ENCODE measurements around the gene AKNAD1.

Gene AKNAD1

GRCh38 chr1:108828074-108828961, 28.6 kb downstream of the AKNAD1 start:
- H3K9me3 ChIP-seq (ENCODE audit: control insufficient read depth, insufficient read depth, low read depth, low read length), result no peaks in the 10 kb centered on the region
- CTCF ChIA-PET, result interaction anchor here (0.6 to 10.7 kb wide), 39 partner anchors 9 to 1062 kb away, joined by 3 to 199 read pairs (median 5); partner anchors contain the start of genes AKNAD1, EEIG2 and PRPF38B
- POLR2A ChIA-PET, result interaction anchor here (0.7 kb wide), 1 partner anchor 272 kb away, joined by 3 read pairs; no protein-coding TSS in a partner anchor
- no peaks in the 10 kb centered on the region for H3K4me1 ChIP-seq (ENCODE audit: control insufficient read depth, insufficient read depth, low read length)
- TF ChIP-seq ZSCAN16 (tag by site-specific recombination; IDR thresholded peaks at IDR 0.05) (0 out of 2 replicates have a peak, but pooled peaks have one; percentile 20), ZSCAN30 (tag by site-specific recombination; IDR thresholded peaks at IDR 0.05) (peak; percentile 28; the same call in 1 of the 2 replicates), HIC1 (tag by site-specific recombination; IDR thresholded peaks at IDR 0.05) (no peak), ZNF26 (tag by site-specific recombination; IDR thresholded peaks at IDR 0.05) (no peak), SCRT1 (tag by site-specific recombination; IDR thresholded peaks at IDR 0.05; ENCODE audit: borderline replicate concordance) (peak; percentile 48; the same call in 1 of the 2 replicates), ZNF501 (tag by site-specific recombination; IDR thresholded peaks at IDR 0.05) (0 out of 2 replicates have a peak, but pooled peaks have one; percentile 22), ZNF2 (tag by site-specific recombination; IDR thresholded peaks at IDR 0.05) (peak; percentile 68), ZNF335 (tag by site-specific recombination; conservative IDR thresholded peaks at IDR 0.05) (0 out of 2 replicates have a peak, but pooled peaks have one; percentile 32), ZNF174 (tag by site-specific recombination; IDR thresholded peaks at IDR 0.05) (no peak), ZNF692 (tag by site-specific recombination; IDR thresholded peaks at IDR 0.05) (0 out of 2 replicates have a peak, but pooled peaks have one; percentile 31), ZBTB7A (tag by site-specific recombination; IDR thresholded peaks at IDR 0.05; ENCODE audit: low read depth) (0 out of 2 replicates have a peak, but pooled peaks have one; percentile 22), ZNF513 (tag by site-specific recombination; IDR thresholded peaks at IDR 0.05) (peak; percentile 51; the same call in 1 of the 2 replicates), GLIS2 (tag by site-specific recombination; IDR thresholded peaks at IDR 0.05) (0 out of 2 replicates have a peak, but pooled peaks have one; percentile 24), SCRT2 (tag by site-specific recombination; IDR thresholded peaks at IDR 0.05) (peak; percentile 29; the same call in 1 of the 2 replicates), ZNF654 (tag by site-specific recombination; IDR thresholded peaks at IDR 0.05; ENCODE audit: low read depth) (peak; percentile 58), ZNF660 (tag by site-specific recombination; IDR thresholded peaks at IDR 0.05) (peak; percentile 41; the same call in 1 of the 2 replicates), ZFP37 (tag by site-specific recombination; IDR thresholded peaks at IDR 0.05) (0 out of 2 replicates have a peak, but pooled peaks have one; percentile 27), ZNF544 (tag by site-specific recombination; IDR thresholded peaks at IDR 0.05) (no peak), IKZF3 (tag by site-specific recombination; IDR thresholded peaks at IDR 0.05) (peak; percentile 81), ZNF600 (tag by site-specific recombination; IDR thresholded peaks at IDR 0.05) (peak; percentile 57; the same call in 1 of the 2 replicates), ZNF324 (tag by site-specific recombination; IDR thresholded peaks at IDR 0.05) (peak; percentile 45; the same call in 1 of the 2 replicates), CTCF (tag by site-specific recombination; IDR thresholded peaks at IDR 0.05) (peak; percentile 71), ZNF391 (tag by site-specific recombination; IDR thresholded peaks at IDR 0.05; ENCODE audit: borderline replicate concordance, low read depth) (no peak), SP7 (tag by site-specific recombination; IDR thresholded peaks at IDR 0.05) (0 out of 2 replicates have a peak, but pooled peaks have one; percentile 7), ZBTB1 (tag by site-specific recombination; IDR thresholded peaks at IDR 0.05) (no peak), KLF16 (tag by site-specific recombination; IDR thresholded peaks at IDR 0.05) (0 out of 2 replicates have a peak, but pooled peaks have one; percentile 26)
- H3K36me3 ChIP-seq (ENCODE audit: control insufficient read depth in 2 of 2, insufficient read depth in 1 of 2, low read length in 2 of 2), result no peaks in the 10 kb centered on the region
- H3K27ac ChIP-seq (ENCODE audit: extremely low read depth, low read depth, low read length), result no peak overlapping the region
- H3K4me3 ChIP-seq (ENCODE audit: low read depth, low read length), result no peak overlapping the region
